Ishikawa (cell line): ENCODE measurements around the gene NBAS.

Experiments
- CEBPB ChIP-seq: IDR thresholded peaks from 2 replicates; pipeline ENCODE4 v1.6.1; 2012
- CREB1 ChIP-seq: IDR thresholded peaks from 2 replicates; pipeline ENCODE4 v1.6.1; 2012; ENCODE audit warnings: low read depth
- EGR1 ChIP-seq: IDR thresholded peaks from 2 replicates; pipeline ENCODE4 v1.6.1; 2012
- EP300 ChIP-seq: IDR thresholded peaks from 2 replicates; pipeline ENCODE4 v1.6.1; 2012; ENCODE audit warnings: borderline replicate concordance
- FOXM1 ChIP-seq: IDR thresholded peaks from 2 replicates; pipeline ENCODE4 v1.6.1; 2012; ENCODE audit warnings: low read depth, borderline replicate concordance
- MAX ChIP-seq: IDR thresholded peaks from 2 replicates; pipeline ENCODE4 v1.6.1; 2012
- NFIC ChIP-seq: IDR thresholded peaks from 2 replicates; pipeline ENCODE4 v1.6.1; 2012
- RAD21 ChIP-seq: IDR thresholded peaks from 2 replicates; pipeline ENCODE4 v1.6.1; 2012; ENCODE audit warnings: low read depth
- TAF1 ChIP-seq: IDR thresholded peaks from 2 replicates; pipeline ENCODE4 v1.6.1; 2012; ENCODE audit warnings: low read depth, mild to moderate bottlenecking
- TCF12 ChIP-seq: IDR thresholded peaks from 2 replicates; pipeline ENCODE4 v1.6.1; 2012; ENCODE audit warnings: low read depth
- TEAD4 ChIP-seq: IDR thresholded peaks from 2 replicates; pipeline ENCODE4 v1.6.1; 2012
- USF1 ChIP-seq: IDR thresholded peaks from 2 replicates; pipeline ENCODE4 v1.6.1; 2012
- YY1 ChIP-seq: IDR thresholded peaks from 2 replicates; pipeline ENCODE4 v1.6.1; 2012; ENCODE audit warnings: low read depth
- ZBTB7A ChIP-seq: IDR thresholded peaks from 2 replicates; pipeline ENCODE4 v1.6.1; 2012; ENCODE audit warnings: low read depth
- TF ChIP-seq, protein P1 (sequence below): IDR thresholded peaks from 2 replicates; pipeline ENCODE4 v1.6.1; 2012; ENCODE audit warnings: low read depth, mild to moderate bottlenecking

The NBAS gene

GRCh38 chr2:15348045-15348444 lies 213.1 kb downstream of the NBAS start:
- no peak for TF ChIP-seq ZBTB7A
- no peak for TF ChIP-seq YY1
- no peak for TF ChIP-seq FOXM1
- no peak for TF ChIP-seq MAX
- TF ChIP-seq CREB1, result no peak
- no peak for TF ChIP-seq RAD21
- no peak for TF ChIP-seq USF1
- TF ChIP-seq EGR1, result no peak

DNA sequence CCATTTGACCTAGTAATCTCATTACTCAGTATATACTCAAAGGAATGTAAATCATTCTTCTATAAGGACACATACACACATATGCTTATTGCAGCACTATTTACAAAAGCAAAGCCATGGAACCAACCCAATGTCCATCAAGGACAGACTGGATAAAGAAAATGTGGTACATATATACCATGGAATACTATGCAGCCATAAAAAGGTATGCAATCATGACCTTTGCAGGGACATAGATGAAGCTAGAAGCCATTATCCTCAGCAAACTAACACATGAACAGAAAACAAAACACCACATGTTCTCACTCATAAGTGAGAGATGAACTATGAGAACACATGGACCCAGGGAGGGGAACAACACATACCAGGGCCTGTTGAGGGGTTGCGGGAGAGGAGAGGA lies 214.5 kb downstream of the NBAS start:
- TF ChIP-seq RAD21 (no peak), NFIC (no peak), EP300 (no peak), MAX (no peak), TCF12 (no peak), EGR1 (no peak), YY1 (no peak), TAF1 (no peak), CREB1 (no peak), TEAD4 (no peak), ZBTB7A (no peak), USF1 (no peak), FOXM1 (no peak), CEBPB (no peak)
- TF ChIP-seq, protein P1, sequence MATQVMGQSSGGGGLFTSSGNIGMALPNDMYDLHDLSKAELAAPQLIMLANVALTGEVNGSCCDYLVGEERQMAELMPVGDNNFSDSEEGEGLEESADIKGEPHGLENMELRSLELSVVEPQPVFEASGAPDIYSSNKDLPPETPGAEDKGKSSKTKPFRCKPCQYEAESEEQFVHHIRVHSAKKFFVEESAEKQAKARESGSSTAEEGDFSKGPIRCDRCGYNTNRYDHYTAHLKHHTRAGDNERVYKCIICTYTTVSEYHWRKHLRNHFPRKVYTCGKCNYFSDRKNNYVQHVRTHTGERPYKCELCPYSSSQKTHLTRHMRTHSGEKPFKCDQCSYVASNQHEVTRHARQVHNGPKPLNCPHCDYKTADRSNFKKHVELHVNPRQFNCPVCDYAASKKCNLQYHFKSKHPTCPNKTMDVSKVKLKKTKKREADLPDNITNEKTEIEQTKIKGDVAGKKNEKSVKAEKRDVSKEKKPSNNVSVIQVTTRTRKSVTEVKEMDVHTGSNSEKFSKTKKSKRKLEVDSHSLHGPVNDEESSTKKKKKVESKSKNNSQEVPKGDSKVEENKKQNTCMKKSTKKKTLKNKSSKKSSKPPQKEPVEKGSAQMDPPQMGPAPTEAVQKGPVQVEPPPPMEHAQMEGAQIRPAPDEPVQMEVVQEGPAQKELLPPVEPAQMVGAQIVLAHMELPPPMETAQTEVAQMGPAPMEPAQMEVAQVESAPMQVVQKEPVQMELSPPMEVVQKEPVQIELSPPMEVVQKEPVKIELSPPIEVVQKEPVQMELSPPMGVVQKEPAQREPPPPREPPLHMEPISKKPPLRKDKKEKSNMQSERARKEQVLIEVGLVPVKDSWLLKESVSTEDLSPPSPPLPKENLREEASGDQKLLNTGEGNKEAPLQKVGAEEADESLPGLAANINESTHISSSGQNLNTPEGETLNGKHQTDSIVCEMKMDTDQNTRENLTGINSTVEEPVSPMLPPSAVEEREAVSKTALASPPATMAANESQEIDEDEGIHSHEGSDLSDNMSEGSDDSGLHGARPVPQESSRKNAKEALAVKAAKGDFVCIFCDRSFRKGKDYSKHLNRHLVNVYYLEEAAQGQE, result no peak

- no peak for TF ChIP-seq USF1
- no peak for TF ChIP-seq RAD21
- TF ChIP-seq YY1, result no peak
Measured at GRCh38 chr2:15337996-15338666, 223.0 kb downstream of the NBAS start.

DNA sequence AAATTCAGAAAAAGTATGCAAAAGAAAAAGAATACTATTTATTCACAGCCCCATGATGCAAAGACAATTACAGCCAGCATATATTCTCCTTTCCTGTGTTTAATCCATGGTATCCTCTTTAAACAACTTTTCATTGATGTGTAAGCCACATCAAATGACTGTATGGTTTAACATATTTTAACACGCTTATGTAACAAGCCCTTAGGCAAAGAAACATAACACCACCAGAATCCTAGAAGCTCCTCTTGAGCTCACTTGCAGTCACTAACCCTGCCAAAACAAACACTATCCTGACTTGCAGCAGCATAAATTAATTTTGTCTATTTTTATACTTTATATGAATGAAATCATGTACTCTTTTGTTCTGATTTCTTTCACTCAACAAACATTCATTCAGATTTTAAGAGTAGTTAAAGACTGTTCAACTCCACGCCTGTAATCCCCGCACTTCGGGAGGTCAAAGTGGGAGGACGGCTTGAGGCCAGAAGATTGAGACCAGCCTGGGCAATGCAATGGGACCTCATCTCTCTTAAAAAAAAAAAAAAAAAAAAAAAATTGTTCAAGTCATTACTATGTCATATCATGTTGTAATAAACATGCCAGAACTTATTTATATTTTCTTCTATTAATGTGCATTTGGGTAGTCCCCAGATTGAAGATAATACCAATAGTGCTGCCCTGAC lies 226.3 kb downstream of the NBAS start:
- TF ChIP-seq TEAD4 (no peak), CREB1 (no peak), CEBPB (no peak), YY1 (no peak), EP300 (no peak), MAX (no peak), USF1 (no peak), TAF1 (no peak), NFIC (no peak), FOXM1 (no peak), ZBTB7A (no peak)

- no peak for TF ChIP-seq TCF12
- no peak for TF ChIP-seq CREB1
- no peak for TF ChIP-seq TAF1
- no peak for TF ChIP-seq TEAD4
- no peak for TF ChIP-seq USF1
- no peak for TF ChIP-seq RAD21
- no peak for TF ChIP-seq YY1
- TF ChIP-seq FOXM1, result no peak
- no peak for TF ChIP-seq EGR1
- no peak for TF ChIP-seq MAX
Measured at GRCh38 chr2:15331787-15332186, 229.3 kb downstream of the NBAS start.

GRCh38 chr2:15325296-15325695 lies 235.8 kb downstream of the NBAS start:
- TF ChIP-seq CREB1, result no peak
- TF ChIP-seq TAF1, result no peak
- TF ChIP-seq MAX, result no peak
- TF ChIP-seq CEBPB, result no peak
- no peak for TF ChIP-seq YY1
- no peak for TF ChIP-seq ZBTB7A
- no peak for TF ChIP-seq USF1
- TF ChIP-seq NFIC, result no peak
- no peak for TF ChIP-seq TEAD4
- TF ChIP-seq FOXM1, result no peak
- TF ChIP-seq EGR1, result no peak
- no peak for TF ChIP-seq RAD21
- TF ChIP-seq EP300, result no peak
